GM10266 (cell line): Measurements from ENCODE around the gene SERPINA7.

Experiments used
- DNase-seq: peaks from one replicate; pipeline ENCODE4 v3.0.0; 2012; ENCODE audit errors: extremely low spot score
- CTCF ChIP-seq: IDR thresholded peaks from 2 replicates; pipeline ENCODE4 v1.5.1; 2012; ENCODE audit warnings: mild to moderate bottlenecking, low read depth; ENCODE audit not compliant: control insufficient read depth, insufficient read depth; ENCODE audit errors: missing control alignments

Gene SERPINA7

GRCh38 chrX:106036716-106037115 lies 1.8 kb downstream of the SERPINA7 start:
- no peak for DNase-seq

DNA sequence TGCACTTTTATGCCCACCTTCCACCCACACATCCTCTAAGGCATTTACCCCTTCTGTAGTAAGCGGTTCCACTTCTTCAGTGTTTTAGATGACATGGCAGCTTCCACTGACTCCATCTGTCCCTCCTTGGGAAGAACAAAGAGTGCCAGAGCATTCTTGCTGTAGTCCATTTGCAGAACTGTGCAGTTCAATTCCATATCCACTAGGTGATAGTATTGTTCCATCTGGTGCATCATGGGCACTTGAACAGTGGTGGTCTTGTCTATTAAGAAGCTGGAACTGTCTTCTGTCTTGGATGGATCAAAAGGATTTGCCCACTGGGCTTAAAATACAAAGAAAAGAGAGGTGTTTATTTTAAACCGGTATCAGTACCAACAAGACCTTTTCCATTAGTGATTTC lies 3.5 kb downstream of the SERPINA7 start:
- no peak for DNase-seq
- no peak for TF ChIP-seq CTCF

More at GRCh38 chrX:106036716-106037115, 1.8 kb downstream of the SERPINA7 start:
- no peak for TF ChIP-seq CTCF

GRCh38 chrX:106023947-106024346 lies 14.6 kb downstream of the SERPINA7 start:
- no peak for TF ChIP-seq CTCF
- no peak for DNase-seq

DNA sequence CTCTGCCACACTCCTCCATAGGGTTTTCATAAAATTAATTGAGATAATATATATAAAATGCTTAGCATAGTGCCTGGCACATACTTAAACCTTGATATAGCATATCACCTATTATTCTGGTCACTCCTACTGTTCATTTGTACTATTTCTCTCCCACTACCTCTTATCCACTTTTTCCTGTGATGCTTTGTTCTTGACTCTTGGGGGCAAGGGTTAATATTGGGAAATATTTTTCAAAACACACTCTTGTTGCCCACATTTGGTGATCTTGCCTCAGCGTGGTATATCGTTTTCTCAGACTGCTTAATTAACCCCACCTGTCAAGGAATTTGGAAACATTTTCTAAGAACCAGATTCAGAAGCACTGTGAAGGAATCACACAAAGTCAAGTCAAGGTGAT lies 16.3 kb downstream of the SERPINA7 start:
- no peak for TF ChIP-seq CTCF
- DNase-seq, result no peak

DNA sequence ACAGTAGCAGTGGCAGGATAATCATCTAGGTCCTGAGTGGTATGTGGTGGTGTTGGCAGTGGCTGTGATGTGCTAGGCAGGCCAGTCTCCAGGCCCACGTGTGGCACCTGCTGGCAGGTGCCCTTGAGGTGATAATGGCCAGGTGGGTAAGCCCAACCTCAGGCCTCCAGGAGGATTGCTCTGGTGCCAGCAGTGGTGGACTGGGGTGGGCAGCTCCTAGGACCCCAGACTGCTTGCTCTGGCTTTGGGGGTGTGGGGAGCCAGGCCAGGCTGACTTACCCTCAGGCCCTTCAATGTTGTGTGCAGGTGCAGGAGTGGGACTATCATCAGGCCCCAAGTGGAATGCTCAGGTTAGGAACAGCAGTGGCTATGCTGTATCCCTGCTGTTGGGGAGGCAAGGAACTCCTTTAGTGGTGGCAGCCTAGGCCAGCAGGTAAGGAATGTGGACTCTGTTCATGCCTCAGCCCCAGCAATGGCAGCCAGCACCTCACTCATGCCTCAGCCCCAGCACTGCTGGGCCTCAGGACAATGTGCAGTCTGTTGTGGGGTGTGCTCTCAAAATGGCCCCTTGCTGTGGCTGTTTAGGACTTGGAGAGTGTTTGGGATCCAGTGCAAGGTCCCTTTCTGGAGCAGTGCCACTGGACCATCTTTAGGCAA lies 24.3 kb downstream of the SERPINA7 start:
- DNase-seq, result no peak

GRCh38 chrX:106009145-106009544 lies 29.4 kb downstream of the SERPINA7 start:
- DNase-seq, result no peak
- TF ChIP-seq CTCF, result no peak

More for the DNA sequence above, 24.3 kb downstream of the SERPINA7 start:
- TF ChIP-seq CTCF, result no peak

- DNase-seq, result no peak
- TF ChIP-seq CTCF, result no peak
These were observed 30.7 kb downstream of the SERPINA7 start for GRCh38 chrX:106007815-106008214.
